ENCODE measurements around the gene TTC19. TPM values are rescaled to one million over a fixed set of nuclear protein-coding genes. Genes with fewer than 3 reads are reported as not detected.
A peak's percentile ranks its signal among the peaks of the same experiment; 100 is the strongest.

TTC19 gene
- total RNA-seq, 2 experiments from 2014 or later, result 57.8 to 66.7 TPM

DNA sequence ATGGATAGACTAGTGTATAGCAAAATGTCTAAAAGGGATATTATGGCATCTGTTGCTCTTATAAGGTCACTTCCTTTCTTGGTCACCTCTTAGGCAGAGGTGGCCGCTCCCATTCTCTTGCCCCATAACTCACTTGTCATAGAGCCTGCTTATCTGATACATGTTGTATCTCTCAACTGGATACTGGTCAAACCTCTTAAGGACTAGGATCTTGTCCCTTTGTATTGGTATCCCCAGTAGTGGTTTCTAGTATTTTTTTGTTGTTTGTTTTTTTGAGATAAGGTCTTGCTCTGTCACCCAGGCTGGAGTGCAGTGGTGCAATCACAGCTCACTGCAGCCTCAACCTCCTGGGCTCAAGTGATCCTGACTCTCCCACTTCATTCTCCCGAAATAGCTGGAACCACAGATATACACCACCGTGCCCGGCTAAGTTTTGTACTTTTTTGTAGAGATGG lies 27.1 kb upstream of the TTC19 start:
- Mint-ChIP-seq H3K4me3 (no peak overlapping the region), H3K9me3 (no peaks in the 10 kb centered on the region), H3K4me1 (ENCODE audit: low read depth) (peaks cover 5% of the 10 kb centered on the region), H3K27ac (no peak overlapping the region), H3K36me3 (ENCODE audit: low read depth) (peaks cover 32% of the 10 kb centered on the region), H3K27me3 (no peaks in the 10 kb centered on the region)
- TF ChIP-seq, protein P1, sequence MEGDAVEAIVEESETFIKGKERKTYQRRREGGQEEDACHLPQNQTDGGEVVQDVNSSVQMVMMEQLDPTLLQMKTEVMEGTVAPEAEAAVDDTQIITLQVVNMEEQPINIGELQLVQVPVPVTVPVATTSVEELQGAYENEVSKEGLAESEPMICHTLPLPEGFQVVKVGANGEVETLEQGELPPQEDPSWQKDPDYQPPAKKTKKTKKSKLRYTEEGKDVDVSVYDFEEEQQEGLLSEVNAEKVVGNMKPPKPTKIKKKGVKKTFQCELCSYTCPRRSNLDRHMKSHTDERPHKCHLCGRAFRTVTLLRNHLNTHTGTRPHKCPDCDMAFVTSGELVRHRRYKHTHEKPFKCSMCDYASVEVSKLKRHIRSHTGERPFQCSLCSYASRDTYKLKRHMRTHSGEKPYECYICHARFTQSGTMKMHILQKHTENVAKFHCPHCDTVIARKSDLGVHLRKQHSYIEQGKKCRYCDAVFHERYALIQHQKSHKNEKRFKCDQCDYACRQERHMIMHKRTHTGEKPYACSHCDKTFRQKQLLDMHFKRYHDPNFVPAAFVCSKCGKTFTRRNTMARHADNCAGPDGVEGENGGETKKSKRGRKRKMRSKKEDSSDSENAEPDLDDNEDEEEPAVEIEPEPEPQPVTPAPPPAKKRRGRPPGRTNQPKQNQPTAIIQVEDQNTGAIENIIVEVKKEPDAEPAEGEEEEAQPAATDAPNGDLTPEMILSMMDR (IDR thresholded peaks at IDR 0.05), result no peak
- DNase-seq, result no peak
- CTCF ChIA-PET, result no interaction called here
- H3K9me3 ChIP-seq (ENCODE audit: control insufficient read depth in 1 of 2, insufficient read depth in 1 of 2, low read length in 2 of 2), result no peaks in the 10 kb centered on the region
- peaks cover 0 to 5% of the 10 kb centered on the region in 2 experiments for H3K27me3 ChIP-seq (ENCODE audit: control insufficient read depth in 1 of 2, insufficient read depth in 2 of 2, low read length in 2 of 2)
- ATAC-seq (ENCODE audit: poor library complexity), result no peak
- no peaks in the 10 kb centered on the region for H3K4me1 ChIP-seq (ENCODE audit: insufficient read depth, low read length)
- intact Hi-C loops (cut with DNase I, micrococcal nuclease), result no loop called here
- peaks cover 9% of the 10 kb centered on the region for H3K36me3 ChIP-seq (ENCODE audit: insufficient read depth, low read length)
- no peak overlapping the region for H3K27ac ChIP-seq (ENCODE audit: low read depth in 1 of 2, low read length in 2 of 2)
- no peak overlapping the region for H3K4me3 ChIP-seq (ENCODE audit: low read length)
- POLR2A ChIA-PET, result no interaction called here

DNA sequence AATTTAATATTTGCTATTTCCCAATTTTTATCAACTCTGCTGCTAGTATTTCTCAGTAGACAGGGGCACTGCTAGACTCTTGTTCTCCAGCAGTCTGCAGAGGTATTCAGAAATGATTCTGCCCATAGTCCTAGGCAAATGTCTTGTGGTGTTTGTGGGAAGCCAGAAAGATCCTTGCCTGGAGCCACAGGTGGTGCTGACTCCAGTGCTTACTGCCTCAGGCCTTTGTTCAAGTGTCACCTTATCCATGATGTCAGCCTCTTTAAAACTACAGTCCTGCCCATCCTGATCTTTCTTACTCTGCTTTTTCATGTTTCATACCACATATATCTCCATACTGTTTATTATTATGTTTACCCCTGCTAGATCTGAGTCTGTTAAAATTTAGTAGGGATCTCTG lies 26.6 kb upstream of the TTC19 start:
- ChIA-PET CTCF (no interaction called here), POLR2A (no interaction called here)
- no peaks in the 10 kb centered on the region for H3K9me3 Mint-ChIP-seq
- no peak overlapping the region for H3K27ac Mint-ChIP-seq
- Histone ChIP-seq H3K27ac (ENCODE audit: low read depth in 1 of 2, low read length in 2 of 2) (no peak overlapping the region), H3K27me3 (ENCODE audit: control insufficient read depth in 1 of 2, insufficient read depth in 2 of 2, low read length in 2 of 2) (peaks cover 0 to 5% of the 10 kb centered on the region in 2 experiments), H3K9me3 (ENCODE audit: control insufficient read depth in 1 of 2, insufficient read depth in 1 of 2, low read length in 2 of 2) (no peaks in the 10 kb centered on the region), H3K4me1 (ENCODE audit: insufficient read depth, low read length) (no peaks in the 10 kb centered on the region), H3K36me3 (ENCODE audit: insufficient read depth, low read length) (peaks cover 14% of the 10 kb centered on the region), H3K4me3 (ENCODE audit: low read length) (no peak overlapping the region)
- TF ChIP-seq, protein P1 (IDR thresholded peaks at IDR 0.05), result no peak
- no peaks in the 10 kb centered on the region for H3K27me3 Mint-ChIP-seq
- H3K36me3 Mint-ChIP-seq (ENCODE audit: low read depth), result peaks cover 36% of the 10 kb centered on the region
- DNase-seq (no peak), ATAC-seq (ENCODE audit: poor library complexity) (no peak)
- no peak overlapping the region for H3K4me3 Mint-ChIP-seq
- H3K4me1 Mint-ChIP-seq (ENCODE audit: low read depth), result peaks cover 1% of the 10 kb centered on the region
- intact Hi-C loops (cut with DNase I, micrococcal nuclease), result no loop called here

- no peak for ATAC-seq (ENCODE audit: poor library complexity)
- Histone ChIP-seq H3K36me3 (ENCODE audit: insufficient read depth, low read length) (peaks cover 14% of the 10 kb centered on the region), H3K4me1 (ENCODE audit: insufficient read depth, low read length) (no peaks in the 10 kb centered on the region), H3K4me3 (ENCODE audit: low read length) (no peak overlapping the region), H3K9me3 (ENCODE audit: control insufficient read depth in 1 of 2, insufficient read depth in 1 of 2, low read length in 2 of 2) (no peaks in the 10 kb centered on the region), H3K27ac (ENCODE audit: low read depth in 1 of 2, low read length in 2 of 2) (no peak overlapping the region), H3K27me3 (ENCODE audit: control insufficient read depth in 1 of 2, insufficient read depth in 2 of 2, low read length in 2 of 2) (no peaks in the 10 kb centered on the region)
- H3K36me3 Mint-ChIP-seq (ENCODE audit: low read depth), result peaks cover 43% of the 10 kb centered on the region
- intact Hi-C loops (cut with DNase I, micrococcal nuclease), result no loop called here
- no peaks in the 10 kb centered on the region for H3K27me3 Mint-ChIP-seq
- ChIA-PET POLR2A (interaction anchor here (1.0 kb wide), 1 partner anchor 15 kb away, joined by 3 read pairs; no protein-coding TSS in a partner anchor), CTCF (interaction anchor here (1.2 kb wide), 1 partner anchor 24 kb away, joined by 5 read pairs; no protein-coding TSS in a partner anchor)
- no peak overlapping the region for H3K4me3 Mint-ChIP-seq
- TF ChIP-seq, protein P1 (IDR thresholded peaks at IDR 0.05), result no peak
- no peaks in the 10 kb centered on the region for H3K4me1 Mint-ChIP-seq (ENCODE audit: low read depth)
- peak overlapping the region; percentile 23 for H3K27ac Mint-ChIP-seq
- DNase-seq, result no peak
- no peaks in the 10 kb centered on the region for H3K9me3 Mint-ChIP-seq
Observed at GRCh38 chr17:15973834-15974233, 25.8 kb upstream of the TTC19 start.

Measured in CD4-positive, alpha-beta T cell (primary cell).